ENCODE measurements around the gene ARTN. TPM values are rescaled to one million over a fixed set of nuclear protein-coding genes. Genes with fewer than 3 reads are reported as not detected.

ARTN gene
- total and polyA plus RNA-seq, 9 of the 15 experiments (the other 6 are each of a cell fraction or from before 2014, with no cell fraction given) = 0.06 to 0.38 TPM; not detected in 7

- TF ChIP-seq, protein P1, sequence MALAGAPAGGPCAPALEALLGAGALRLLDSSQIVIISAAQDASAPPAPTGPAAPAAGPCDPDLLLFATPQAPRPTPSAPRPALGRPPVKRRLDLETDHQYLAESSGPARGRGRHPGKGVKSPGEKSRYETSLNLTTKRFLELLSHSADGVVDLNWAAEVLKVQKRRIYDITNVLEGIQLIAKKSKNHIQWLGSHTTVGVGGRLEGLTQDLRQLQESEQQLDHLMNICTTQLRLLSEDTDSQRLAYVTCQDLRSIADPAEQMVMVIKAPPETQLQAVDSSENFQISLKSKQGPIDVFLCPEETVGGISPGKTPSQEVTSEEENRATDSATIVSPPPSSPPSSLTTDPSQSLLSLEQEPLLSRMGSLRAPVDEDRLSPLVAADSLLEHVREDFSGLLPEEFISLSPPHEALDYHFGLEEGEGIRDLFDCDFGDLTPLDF (CRISPR knock-in tag; IDR thresholded peaks at IDR 0.05) = no peak
- TF ChIP-seq CHD1 (IDR thresholded peaks at IDR 0.05; ENCODE audit: low read length) = no peak
- TF ChIP-seq ZNF316 (IDR thresholded peaks at IDR 0.05) = no peak
- no peak for TF ChIP-seq BRCA1 (IDR thresholded peaks at IDR 0.05)
- no peak for TF ChIP-seq BRCA1 (CRISPR knock-in tag; IDR thresholded peaks at IDR 0.05)
- no peak for TF ChIP-seq SIRT6 (IDR thresholded peaks at IDR 0.05; ENCODE audit: low read depth, low read length)
- TF ChIP-seq, protein P2, sequence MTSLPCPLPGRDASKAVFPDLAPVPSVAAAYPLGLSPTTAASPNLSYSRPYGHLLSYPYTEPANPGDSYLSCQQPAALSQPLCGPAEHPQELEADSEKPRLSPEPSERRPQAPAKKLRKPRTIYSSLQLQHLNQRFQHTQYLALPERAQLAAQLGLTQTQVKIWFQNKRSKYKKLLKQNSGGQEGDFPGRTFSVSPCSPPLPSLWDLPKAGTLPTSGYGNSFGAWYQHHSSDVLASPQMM (CRISPR knock-in tag; IDR thresholded peaks at IDR 0.05) = no peak
- no peak for TF ChIP-seq HDAC6 (IDR thresholded peaks at IDR 0.05; ENCODE audit: low read depth, low read length)
Measured at GRCh38 chr1:43913051-43913501, 20.5 kb upstream of the ARTN start (continued).

DNA sequence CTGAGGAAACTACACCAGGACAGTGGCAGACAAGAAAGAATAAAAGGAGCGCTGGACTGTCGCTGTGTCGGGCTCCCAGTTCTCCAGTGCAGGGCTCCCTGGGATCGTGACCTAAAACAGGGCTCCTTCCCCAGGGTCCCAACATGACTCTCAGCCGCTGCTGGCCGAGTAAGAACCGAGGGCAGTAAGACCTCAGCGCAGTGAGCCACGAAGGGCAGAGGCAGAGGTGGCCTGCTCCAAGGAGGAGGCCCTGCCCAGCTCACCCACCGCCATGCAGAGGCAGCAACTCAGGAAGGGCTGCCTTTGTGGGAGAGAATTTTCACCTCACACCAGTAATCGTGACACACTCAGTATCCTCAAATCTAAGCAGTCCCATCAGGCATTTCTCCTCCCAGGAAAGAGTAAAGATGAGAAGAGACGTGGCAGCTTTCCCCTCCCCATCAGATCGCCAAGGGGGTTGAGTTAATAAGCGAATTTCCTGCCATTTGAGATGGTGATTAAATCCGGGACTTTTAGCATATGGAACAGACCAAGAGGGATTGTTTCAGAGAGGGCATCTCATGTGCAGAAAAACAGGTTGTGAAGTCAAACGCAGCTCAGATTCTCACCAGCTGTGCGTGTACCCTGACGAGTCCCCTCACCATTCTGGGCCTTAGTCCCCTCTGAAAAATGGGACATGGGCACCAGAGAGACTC lies 19.8 kb upstream of the ARTN start:
- intact Hi-C loops (cut with micrococcal nuclease) = no loop called here
- no peak overlapping the region for H3K27ac ChIP-seq (ENCODE audit: extremely low read depth, low read depth, low read length)
- no peak overlapping the region for H2AFZ ChIP-seq (ENCODE audit: low read depth, low read length)
- no peak overlapping the region for H3K9ac ChIP-seq (ENCODE audit: insufficient read depth in 1 of 2, low read depth in 2 of 2, low read length in 2 of 2)
- ChIA-PET CTCF (ENCODE audit: low intra/inter-chr PET ratio) (no interaction called here), POLR2A (interaction anchor here (0.7 to 3.0 kb wide), 5 partner anchors 10 to 78 kb away, joined by 3 to 19 read pairs (median 4); no protein-coding TSS in a partner anchor)
- no peak overlapping the region for H3K4me3 ChIP-seq
- no peaks in the 10 kb centered on the region for H3K9me3 ChIP-seq (replicated peaks; ENCODE audit: control insufficient read depth, insufficient read depth, low read depth, low read length)
- H3K79me2 ChIP-seq (ENCODE audit: control insufficient read depth, insufficient read depth, low read length) = no peaks in the 10 kb centered on the region
- H3K4me1 ChIP-seq (replicated peaks in 1 of 2; ENCODE audit: control insufficient read depth in 2 of 2, insufficient read depth in 2 of 2, low read length in 2 of 2) = peaks cover 0 to 5% of the 10 kb centered on the region in 2 experiments; a peak in 1 of 5 replicates
- FAIRE-seq (no peak), DNase-seq (ENCODE audit: extremely low read depth in 1 of 4, low spot score in 3 of 4) (no peak), ATAC-seq (no peak)
- in situ Hi-C loops (cut with MboI) = no loop called here
- no TSS peak for BruUV-seq (replicated peaks)
- H4K20me1 ChIP-seq (replicated peaks; ENCODE audit: control insufficient read depth, insufficient read depth, low read length) = no peaks in the 10 kb centered on the region
- H3K9me1 ChIP-seq (ENCODE audit: control insufficient read depth, insufficient read depth, low read length) = no peaks in the 10 kb centered on the region
- WGBS (ENCODE audit: insufficient coverage, low coverage, missing lambda C conversion rate) = 40% methylated on average over 18 of the region's 18 CpGs
- H3K27me3 ChIP-seq (ENCODE audit: control insufficient read depth in 2 of 2, insufficient read depth in 2 of 2, low read length in 2 of 2) = no peaks in the 10 kb centered on the region
- H3K36me3 ChIP-seq (ENCODE audit: control insufficient read depth, insufficient read depth, low read length) = no peaks in the 10 kb centered on the region
- H3K4me2 ChIP-seq (ENCODE audit: insufficient read depth, low read length) = no peak overlapping the region
- no peak for TF ChIP-seq PTRF (tag; IDR thresholded peaks at IDR 0.05)
- TF ChIP-seq DDX20 (tag; IDR thresholded peaks at IDR 0.05; ENCODE audit: low read depth) = no peak
- no peak for TF ChIP-seq ZNF778 (CRISPR knock-in tag; IDR thresholded peaks at IDR 0.05)
- no peak for TF ChIP-seq MECOM (CRISPR knock-in tag; IDR thresholded peaks at IDR 0.05)
- no peak for TF ChIP-seq TRIM24 (IDR thresholded peaks at IDR 0.05)
- no peak for TF ChIP-seq SAFB2 (IDR thresholded peaks at IDR 0.05; ENCODE audit: borderline replicate concordance, low read depth, low read length, severe bottlenecking)
- TF ChIP-seq, protein P3, sequence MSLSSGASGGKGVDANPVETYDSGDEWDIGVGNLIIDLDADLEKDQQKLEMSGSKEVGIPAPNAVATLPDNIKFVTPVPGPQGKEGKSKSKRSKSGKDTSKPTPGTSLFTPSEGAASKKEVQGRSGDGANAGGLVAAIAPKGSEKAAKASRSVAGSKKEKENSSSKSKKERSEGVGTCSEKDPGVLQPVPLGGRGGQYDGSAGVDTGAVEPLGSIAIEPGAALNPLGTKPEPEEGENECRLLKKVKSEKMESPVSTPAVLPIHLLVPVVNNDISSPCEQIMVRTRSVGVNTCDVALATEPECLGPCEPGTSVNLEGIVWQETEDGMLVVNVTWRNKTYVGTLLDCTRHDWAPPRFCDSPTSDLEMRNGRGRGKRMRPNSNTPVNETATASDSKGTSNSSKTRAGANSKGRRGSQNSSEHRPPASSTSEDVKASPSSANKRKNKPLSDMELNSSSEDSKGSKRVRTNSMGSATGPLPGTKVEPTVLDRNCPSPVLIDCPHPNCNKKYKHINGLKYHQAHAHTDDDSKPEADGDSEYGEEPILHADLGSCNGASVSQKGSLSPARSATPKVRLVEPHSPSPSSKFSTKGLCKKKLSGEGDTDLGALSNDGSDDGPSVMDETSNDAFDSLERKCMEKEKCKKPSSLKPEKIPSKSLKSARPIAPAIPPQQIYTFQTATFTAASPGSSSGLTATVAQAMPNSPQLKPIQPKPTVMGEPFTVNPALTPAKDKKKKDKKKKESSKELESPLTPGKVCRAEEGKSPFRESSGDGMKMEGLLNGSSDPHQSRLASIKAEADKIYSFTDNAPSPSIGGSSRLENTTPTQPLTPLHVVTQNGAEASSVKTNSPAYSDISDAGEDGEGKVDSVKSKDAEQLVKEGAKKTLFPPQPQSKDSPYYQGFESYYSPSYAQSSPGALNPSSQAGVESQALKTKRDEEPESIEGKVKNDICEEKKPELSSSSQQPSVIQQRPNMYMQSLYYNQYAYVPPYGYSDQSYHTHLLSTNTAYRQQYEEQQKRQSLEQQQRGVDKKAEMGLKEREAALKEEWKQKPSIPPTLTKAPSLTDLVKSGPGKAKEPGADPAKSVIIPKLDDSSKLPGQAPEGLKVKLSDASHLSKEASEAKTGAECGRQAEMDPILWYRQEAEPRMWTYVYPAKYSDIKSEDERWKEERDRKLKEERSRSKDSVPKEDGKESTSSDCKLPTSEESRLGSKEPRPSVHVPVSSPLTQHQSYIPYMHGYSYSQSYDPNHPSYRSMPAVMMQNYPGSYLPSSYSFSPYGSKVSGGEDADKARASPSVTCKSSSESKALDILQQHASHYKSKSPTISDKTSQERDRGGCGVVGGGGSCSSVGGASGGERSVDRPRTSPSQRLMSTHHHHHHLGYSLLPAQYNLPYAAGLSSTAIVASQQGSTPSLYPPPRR (CRISPR knock-in tag; IDR thresholded peaks at IDR 0.05; ENCODE audit: borderline replicate concordance) = no peak

Data from K562 (cell line).